ENCODE measurements around the gene LRMDA.

LRMDA gene

GRCh38 chr10:75483188-75483587 is 51.8 kb downstream of the LRMDA start:
- H3K9me3 ChIP-seq = peaks cover 0 to 6% (median 0%) of the 10 kb centered on the region in 3 donors
- H3K36me3 ChIP-seq = no peaks in the 10 kb centered on the region
- H3K27me3 ChIP-seq = no peaks in the 10 kb centered on the region
- no peak for TF ChIP-seq CTCF (IDR thresholded peaks at IDR 0.05)
- DNase-seq = no peak
- peaks cover 0 to 16% (median 0%) of the 10 kb centered on the region in 4 donors for H3K4me1 ChIP-seq
- H3K4me3 ChIP-seq = no peak overlapping the region
- intact Hi-C loops (cut with DNase I; ENCODE audit: low total_unique reads) = no loop called here
- H3K27ac ChIP-seq = no peak overlapping the region

DNA sequence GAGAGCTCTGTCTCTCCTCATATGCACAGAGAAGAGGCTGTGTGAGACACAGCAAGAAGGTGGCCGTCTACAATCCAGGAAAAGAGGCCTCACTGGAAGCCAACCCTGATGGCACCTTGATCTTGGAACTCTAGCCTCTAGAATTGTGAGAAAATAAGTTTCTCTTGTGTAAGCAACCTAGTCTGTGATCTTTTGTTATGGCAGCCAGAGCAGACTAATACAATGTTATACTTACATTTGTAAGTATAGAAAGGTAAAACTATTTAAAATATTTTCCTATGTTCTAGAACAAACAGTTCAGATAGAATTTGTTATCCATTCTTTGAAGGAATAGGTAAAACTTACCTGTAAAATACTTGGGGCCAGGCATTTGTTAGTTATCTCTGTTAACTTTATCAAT is 53.3 kb downstream of the LRMDA start:
- H3K9me3 ChIP-seq = peaks cover 0 to 6% (median 0%) of the 10 kb centered on the region in 3 donors
- H3K36me3 ChIP-seq = no peaks in the 10 kb centered on the region
- intact Hi-C loops (cut with DNase I; ENCODE audit: low total_unique reads) = no loop called here
- H3K4me1 ChIP-seq = peaks cover 0 to 16% (median 0%) of the 10 kb centered on the region in 4 donors
- no peak overlapping the region for H3K27ac ChIP-seq
- no peak for DNase-seq
- no peak overlapping the region for H3K4me3 ChIP-seq
- no peak for TF ChIP-seq CTCF (IDR thresholded peaks at IDR 0.05)
- no peaks in the 10 kb centered on the region for H3K27me3 ChIP-seq

- intact Hi-C loops (cut with DNase I; ENCODE audit: low total_unique reads) = no loop called here
Observed at GRCh38 chr10:75486591-75486990, 55.2 kb downstream of the LRMDA start.

GRCh38 chr10:75487087-75487754 is 55.8 kb downstream of the LRMDA start:
- no peak overlapping the region for H3K4me3 ChIP-seq
- intact Hi-C loops (cut with DNase I; ENCODE audit: low total_unique reads) = no loop called here
- no peak for TF ChIP-seq CTCF (IDR thresholded peaks at IDR 0.05)
- H3K4me1 ChIP-seq = peaks cover 0 to 16% (median 0%) of the 10 kb centered on the region in 4 donors
- no peaks in the 10 kb centered on the region for H3K36me3 ChIP-seq
- H3K27ac ChIP-seq = no peak overlapping the region
- H3K27me3 ChIP-seq = no peaks in the 10 kb centered on the region
- DNase-seq = no peak
- peaks cover 0 to 6% (median 0%) of the 10 kb centered on the region in 3 donors for H3K9me3 ChIP-seq

More at GRCh38 chr10:75486591-75486990, 55.2 kb downstream of the LRMDA start:
- TF ChIP-seq CTCF (IDR thresholded peaks at IDR 0.05) = no peak
- Histone ChIP-seq H3K27me3 (no peaks in the 10 kb centered on the region), H3K36me3 (no peaks in the 10 kb centered on the region), H3K9me3 (peaks cover 0 to 6% (median 0%) of the 10 kb centered on the region in 3 donors), H3K4me3 (no peak overlapping the region), H3K27ac (no peak overlapping the region), H3K4me1 (peaks cover 0 to 16% (median 0%) of the 10 kb centered on the region in 4 donors)
- no peak for DNase-seq

DNA sequence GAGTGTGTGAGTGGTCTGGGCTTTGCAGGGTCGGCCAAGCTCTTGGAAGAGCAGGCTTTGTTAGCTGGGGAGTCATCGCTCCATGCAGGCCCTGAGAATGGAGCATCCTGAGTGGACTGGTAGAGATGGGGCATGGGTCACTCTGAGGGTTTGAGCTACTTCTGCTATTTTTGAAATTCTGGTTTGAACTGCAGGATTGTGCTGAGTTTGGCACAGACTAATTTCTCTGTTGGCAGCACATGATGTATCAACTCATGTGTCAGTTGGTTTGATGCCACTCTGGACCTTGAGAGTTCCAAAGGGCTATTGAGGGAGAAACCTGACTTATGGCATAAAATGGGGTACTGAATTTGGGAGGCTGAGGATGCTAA is 56.3 kb downstream of the LRMDA start:
- Histone ChIP-seq H3K4me3 (no peak overlapping the region), H3K27ac (no peak overlapping the region), H3K9me3 (peaks cover 0 to 6% (median 0%) of the 10 kb centered on the region in 3 donors), H3K4me1 (peaks cover 0 to 16% (median 0%) of the 10 kb centered on the region in 4 donors), H3K36me3 (no peaks in the 10 kb centered on the region), H3K27me3 (no peaks in the 10 kb centered on the region)
- no peak for TF ChIP-seq CTCF (IDR thresholded peaks at IDR 0.05)
- DNase-seq = no peak
- intact Hi-C loops (cut with DNase I; ENCODE audit: low total_unique reads) = no loop called here

Measured in tibial artery (tissue), 4 donors.